PC-9 (cell line): ENCODE results near the gene STAU1.

Experiments used
- EZH2 ChIP-seq: fragments of 200-600 bp; sonication (generic); IDR thresholded peaks from 2 replicates; pipeline ENCODE4 v1.8.0; 2017; ENCODE audit warnings: antibody characterized with exemption, low read depth
- TF ChIP-seq, protein P1 (sequence below): fragments of 200-600 bp; sonication (generic); conservative IDR thresholded peaks from 2 replicates; pipeline ENCODE4 v1.6.1; 2017; ENCODE audit warnings: mixed run types, antibody characterized with exemption, mild to moderate bottlenecking, moderate library complexity

GRCh38 chr20:49172413-49172812 is 15.7 kb downstream of the STAU1 start:
- TF ChIP-seq, protein P1, sequence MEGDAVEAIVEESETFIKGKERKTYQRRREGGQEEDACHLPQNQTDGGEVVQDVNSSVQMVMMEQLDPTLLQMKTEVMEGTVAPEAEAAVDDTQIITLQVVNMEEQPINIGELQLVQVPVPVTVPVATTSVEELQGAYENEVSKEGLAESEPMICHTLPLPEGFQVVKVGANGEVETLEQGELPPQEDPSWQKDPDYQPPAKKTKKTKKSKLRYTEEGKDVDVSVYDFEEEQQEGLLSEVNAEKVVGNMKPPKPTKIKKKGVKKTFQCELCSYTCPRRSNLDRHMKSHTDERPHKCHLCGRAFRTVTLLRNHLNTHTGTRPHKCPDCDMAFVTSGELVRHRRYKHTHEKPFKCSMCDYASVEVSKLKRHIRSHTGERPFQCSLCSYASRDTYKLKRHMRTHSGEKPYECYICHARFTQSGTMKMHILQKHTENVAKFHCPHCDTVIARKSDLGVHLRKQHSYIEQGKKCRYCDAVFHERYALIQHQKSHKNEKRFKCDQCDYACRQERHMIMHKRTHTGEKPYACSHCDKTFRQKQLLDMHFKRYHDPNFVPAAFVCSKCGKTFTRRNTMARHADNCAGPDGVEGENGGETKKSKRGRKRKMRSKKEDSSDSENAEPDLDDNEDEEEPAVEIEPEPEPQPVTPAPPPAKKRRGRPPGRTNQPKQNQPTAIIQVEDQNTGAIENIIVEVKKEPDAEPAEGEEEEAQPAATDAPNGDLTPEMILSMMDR: no peak
- TF ChIP-seq EZH2: no peak
